Measurements from ENCODE around the gene UGT1A6. TPM values are rescaled to one million over a fixed set of nuclear protein-coding genes. Genes with fewer than 3 reads are reported as not detected.

Gene UGT1A6
- total RNA-seq, 2 experiments from 2014 or later, result not detected

DNA sequence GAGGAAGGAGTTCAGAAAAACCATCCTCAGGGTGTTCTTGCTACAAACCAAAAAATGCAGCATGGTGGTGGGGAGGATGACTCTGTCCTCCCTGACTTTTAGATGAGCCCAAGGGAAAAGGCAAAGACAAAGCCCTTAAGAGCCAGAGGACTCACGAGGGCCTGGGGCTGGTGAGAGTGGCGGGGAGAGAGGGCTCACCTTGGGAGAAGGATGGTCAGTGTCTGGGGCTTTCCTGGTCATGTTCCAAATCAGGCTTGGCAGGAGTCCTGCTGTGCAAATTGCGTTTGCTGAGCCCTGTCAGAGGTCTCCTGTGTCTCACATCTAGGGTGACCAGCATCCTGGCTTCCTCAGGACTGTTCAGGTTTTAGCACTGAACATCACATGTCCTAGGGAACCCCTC is 72.1 kb downstream of the UGT1A6 start:
- intact Hi-C loops (cut with micrococcal nuclease), result no loop called here
- no peak for DNase-seq
- H3K4me1 Mint-ChIP-seq (ENCODE audit: low read depth), result no peaks in the 10 kb centered on the region
- H3K4me3 Mint-ChIP-seq, result no peak overlapping the region
- no peak overlapping the region for H3K27ac Mint-ChIP-seq
- H3K27me3 Mint-ChIP-seq, result peaks cover 27% of the 10 kb centered on the region
- CTCF ChIA-PET, result no interaction called here
- no peaks in the 10 kb centered on the region for H3K9me3 Mint-ChIP-seq
- H3K36me3 Mint-ChIP-seq, result no peaks in the 10 kb centered on the region
- POLR2A ChIA-PET, result no interaction called here

DNA sequence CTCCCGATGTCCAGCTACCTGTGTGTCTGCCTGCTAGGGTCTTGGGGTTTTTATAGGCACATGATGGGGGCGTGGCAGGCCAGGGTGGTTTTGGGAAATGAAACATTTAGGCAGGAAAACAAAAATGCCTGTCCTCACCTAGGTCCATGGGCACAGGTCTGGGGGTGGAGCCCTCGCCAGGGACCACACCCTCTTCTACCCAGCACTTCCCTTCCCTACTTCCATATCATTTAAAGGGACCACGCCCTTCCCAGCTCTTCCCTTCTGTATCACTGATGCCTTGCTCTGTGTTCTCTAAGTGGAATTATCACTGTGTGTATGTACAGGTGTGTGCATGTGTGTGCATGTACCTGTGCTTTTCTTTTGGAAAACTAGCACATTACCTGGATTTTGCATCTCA is 73.7 kb downstream of the UGT1A6 start:
- POLR2A ChIA-PET, result no interaction called here
- Mint-ChIP-seq H3K4me1 (ENCODE audit: low read depth) (no peaks in the 10 kb centered on the region), H3K27ac (no peak overlapping the region), H3K4me3 (no peak overlapping the region), H3K9me3 (no peaks in the 10 kb centered on the region), H3K27me3 (peaks cover 27% of the 10 kb centered on the region), H3K36me3 (no peaks in the 10 kb centered on the region)
- intact Hi-C loops (cut with micrococcal nuclease), result no loop called here
- CTCF ChIA-PET, result no interaction called here
- DNase-seq, result no peak

DNA sequence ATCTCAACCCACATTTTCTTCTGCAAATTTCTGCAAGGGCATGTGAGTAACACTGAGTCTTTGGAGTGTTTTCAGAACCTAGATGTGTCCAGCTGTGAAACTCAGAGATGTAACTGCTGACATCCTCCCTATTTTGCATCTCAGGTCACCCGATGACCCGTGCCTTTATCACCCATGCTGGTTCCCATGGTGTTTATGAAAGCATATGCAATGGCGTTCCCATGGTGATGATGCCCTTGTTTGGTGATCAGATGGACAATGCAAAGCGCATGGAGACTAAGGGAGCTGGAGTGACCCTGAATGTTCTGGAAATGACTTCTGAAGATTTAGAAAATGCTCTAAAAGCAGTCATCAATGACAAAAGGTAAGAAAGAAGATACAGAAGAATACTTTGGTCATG is 75.4 kb downstream of the UGT1A6 start:
- ChIA-PET CTCF (no interaction called here), POLR2A (no interaction called here)
- H3K4me3 Mint-ChIP-seq, result no peak overlapping the region
- peaks cover 25% of the 10 kb centered on the region for H3K27me3 Mint-ChIP-seq
- DNase-seq, result no peak
- no peaks in the 10 kb centered on the region for H3K4me1 Mint-ChIP-seq (ENCODE audit: low read depth)
- intact Hi-C loops (cut with micrococcal nuclease), result no loop called here
- H3K27ac Mint-ChIP-seq, result no peak overlapping the region
- no peaks in the 10 kb centered on the region for H3K36me3 Mint-ChIP-seq
- no peaks in the 10 kb centered on the region for H3K9me3 Mint-ChIP-seq

- peaks cover 21% of the 10 kb centered on the region for H3K27me3 Mint-ChIP-seq
- H3K27ac Mint-ChIP-seq, result no peak overlapping the region
- intact Hi-C loops (cut with micrococcal nuclease), result no loop called here
- DNase-seq, result no peak
- ChIA-PET POLR2A (no interaction called here), CTCF (no interaction called here)
- H3K9me3 Mint-ChIP-seq, result no peaks in the 10 kb centered on the region
- H3K4me3 Mint-ChIP-seq, result no peak overlapping the region
- H3K36me3 Mint-ChIP-seq, result no peaks in the 10 kb centered on the region
- H3K4me1 Mint-ChIP-seq (ENCODE audit: low read depth), result no peaks in the 10 kb centered on the region
These were observed 76.6 kb downstream of the UGT1A6 start for GRCh38 chr2:233769260-233769659.

- POLR2A ChIA-PET, result no interaction called here
- intact Hi-C loops (cut with micrococcal nuclease), result no loop called here
- CTCF ChIA-PET, result no interaction called here
- H3K27ac Mint-ChIP-seq, result no peak overlapping the region
- H3K27me3 Mint-ChIP-seq, result peaks cover 16% of the 10 kb centered on the region
- peaks cover 16% of the 10 kb centered on the region for H3K9me3 Mint-ChIP-seq
- no peaks in the 10 kb centered on the region for H3K4me1 Mint-ChIP-seq (ENCODE audit: low read depth)
- H3K36me3 Mint-ChIP-seq, result no peaks in the 10 kb centered on the region
- H3K4me3 Mint-ChIP-seq, result no peak overlapping the region
- no peak for DNase-seq
These were observed 79.5 kb downstream of the UGT1A6 start for GRCh38 chr2:233772153-233772552.

DNA sequence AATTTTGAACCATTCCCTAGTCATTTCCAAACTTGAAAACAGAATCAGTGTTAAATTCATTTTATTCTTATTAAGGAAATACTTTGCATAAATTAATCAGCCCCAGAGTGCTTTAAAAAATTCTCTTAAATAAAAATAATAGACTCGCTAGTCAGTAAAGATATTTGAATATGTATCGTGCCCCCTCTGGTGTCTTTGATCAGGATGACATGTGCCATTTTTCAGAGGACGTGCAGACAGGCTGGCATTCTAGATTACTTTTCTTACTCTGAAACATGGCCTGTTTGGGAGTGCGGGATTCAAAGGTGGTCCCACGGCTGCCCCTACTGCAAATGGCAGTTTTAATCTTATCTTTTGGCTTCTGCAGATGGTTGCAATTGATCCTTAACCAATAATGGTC is 79.9 kb downstream of the UGT1A6 start:
- no peak for DNase-seq
- Mint-ChIP-seq H3K4me3 (no peak overlapping the region), H3K9me3 (peaks cover 18% of the 10 kb centered on the region), H3K27ac (no peak overlapping the region), H3K27me3 (peaks cover 17% of the 10 kb centered on the region), H3K36me3 (no peaks in the 10 kb centered on the region), H3K4me1 (ENCODE audit: low read depth) (no peaks in the 10 kb centered on the region)
- POLR2A ChIA-PET, result no interaction called here
- CTCF ChIA-PET, result no interaction called here
- intact Hi-C loops (cut with micrococcal nuclease), result no loop called here

GRCh38 chr2:233773854-233774253 is 81.2 kb downstream of the UGT1A6 start:
- H3K27me3 Mint-ChIP-seq, result peaks cover 18% of the 10 kb centered on the region
- no peaks in the 10 kb centered on the region for H3K36me3 Mint-ChIP-seq
- no peak overlapping the region for H3K4me3 Mint-ChIP-seq
- no peaks in the 10 kb centered on the region for H3K4me1 Mint-ChIP-seq (ENCODE audit: low read depth)
- no peak overlapping the region for H3K27ac Mint-ChIP-seq
- POLR2A ChIA-PET, result no interaction called here
- peaks cover 18% of the 10 kb centered on the region for H3K9me3 Mint-ChIP-seq
- CTCF ChIA-PET, result no interaction called here
- DNase-seq, result no peak
- intact Hi-C loops (cut with micrococcal nuclease), result no loop called here

DNA sequence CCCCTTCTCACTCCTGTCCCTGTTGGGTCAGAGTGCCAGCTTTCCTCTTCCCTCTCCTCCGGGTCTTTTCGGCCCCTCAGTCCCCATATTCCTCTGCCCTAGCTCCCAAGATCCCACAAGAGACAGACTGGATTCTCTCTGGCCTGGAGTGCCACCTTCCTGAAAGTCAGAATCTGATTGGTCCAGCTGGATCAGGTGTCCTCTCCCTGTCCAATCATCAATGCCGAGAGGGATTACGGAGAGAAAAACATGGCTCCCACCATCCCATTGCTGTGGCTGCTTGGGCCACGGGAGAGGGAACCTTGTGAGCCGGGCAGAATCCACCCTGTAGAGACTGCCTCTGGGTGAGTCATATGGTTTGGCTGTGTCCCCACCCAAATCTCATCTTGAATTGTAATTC is 82.7 kb downstream of the UGT1A6 start:
- CTCF ChIA-PET, result no interaction called here
- Mint-ChIP-seq H3K4me3 (no peak overlapping the region), H3K27ac (no peak overlapping the region), H3K9me3 (peaks cover 18% of the 10 kb centered on the region), H3K27me3 (peaks cover 19% of the 10 kb centered on the region), H3K36me3 (no peaks in the 10 kb centered on the region), H3K4me1 (ENCODE audit: low read depth) (no peaks in the 10 kb centered on the region)
- intact Hi-C loops (cut with micrococcal nuclease), result no loop called here
- POLR2A ChIA-PET, result no interaction called here
- no peak for DNase-seq

DNA sequence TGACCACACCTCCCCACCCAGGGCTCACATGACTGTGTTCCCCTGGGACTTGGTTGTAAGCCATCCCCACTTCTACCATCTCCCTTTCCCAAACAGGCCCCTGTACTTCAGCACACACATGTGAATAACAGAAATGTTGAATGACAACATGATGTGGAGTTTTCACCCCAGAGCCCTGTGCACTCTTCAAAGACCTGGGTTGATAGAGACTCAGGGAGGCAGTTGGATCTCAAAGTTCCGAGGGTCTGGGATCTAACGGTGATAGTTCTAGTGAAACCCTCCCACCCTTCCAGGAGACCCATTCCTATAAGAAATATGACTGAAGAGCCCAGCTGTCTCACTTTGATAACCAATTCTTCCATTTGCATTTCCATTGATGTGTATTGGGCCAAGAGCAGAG is 85.3 kb downstream of the UGT1A6 start, which contains the start of gene MROH2A:
TSS of gene MROH2A (plus strand) at position 301 of the 400 bp plus-strand sequence. CDS start 1,029 bp downstream, outside the sequence.
- POLR2A ChIA-PET, result no interaction called here

GRCh38 chr2:233779722-233780121 is 87.0 kb downstream of the UGT1A6 start:
- Mint-ChIP-seq H3K36me3 (no peaks in the 10 kb centered on the region), H3K27ac (no peak overlapping the region), H3K4me3 (no peak overlapping the region), H3K27me3 (peaks cover 26% of the 10 kb centered on the region), H3K9me3 (peaks cover 18% of the 10 kb centered on the region), H3K4me1 (ENCODE audit: low read depth) (no peaks in the 10 kb centered on the region)
- DNase-seq, result no peak
- ChIA-PET POLR2A (interaction anchor here (0.6 kb wide), 1 partner anchor 285 kb away, joined by 3 read pairs; no protein-coding TSS in a partner anchor), CTCF (no interaction called here)
- intact Hi-C loops (cut with micrococcal nuclease), result no loop called here

More for the DNA sequence above, 85.3 kb downstream of the UGT1A6 start, which contains the start of gene MROH2A:
- H3K27ac Mint-ChIP-seq, result no peak within 1 kb of the TSS
- CTCF ChIA-PET, result no interaction called here
- DNase-seq, result no peak
- peaks cover 18% of the 10 kb centered on the region for H3K9me3 Mint-ChIP-seq
- H3K4me3 Mint-ChIP-seq, result no peak within 1 kb of the TSS
- no peaks in the 10 kb centered on the region for H3K4me1 Mint-ChIP-seq (ENCODE audit: low read depth)
- intact Hi-C loops (cut with micrococcal nuclease), result no loop called here
- H3K27me3 Mint-ChIP-seq, result peaks cover 24% of the 10 kb centered on the region
- H3K36me3 Mint-ChIP-seq, result no peaks in the 10 kb centered on the region

GRCh38 chr2:233780771-233781170 is 88.1 kb downstream of the UGT1A6 start:
- peaks cover 13% of the 10 kb centered on the region for H3K9me3 Mint-ChIP-seq
- no peak overlapping the region for H3K4me3 Mint-ChIP-seq
- no peak overlapping the region for H3K27ac Mint-ChIP-seq
- POLR2A ChIA-PET, result no interaction called here
- no peaks in the 10 kb centered on the region for H3K4me1 Mint-ChIP-seq (ENCODE audit: low read depth)
- no peak for DNase-seq
- no peaks in the 10 kb centered on the region for H3K36me3 Mint-ChIP-seq
- H3K27me3 Mint-ChIP-seq, result peaks cover 29% of the 10 kb centered on the region
- intact Hi-C loops (cut with micrococcal nuclease), result no loop called here
- CTCF ChIA-PET, result no interaction called here

DNA sequence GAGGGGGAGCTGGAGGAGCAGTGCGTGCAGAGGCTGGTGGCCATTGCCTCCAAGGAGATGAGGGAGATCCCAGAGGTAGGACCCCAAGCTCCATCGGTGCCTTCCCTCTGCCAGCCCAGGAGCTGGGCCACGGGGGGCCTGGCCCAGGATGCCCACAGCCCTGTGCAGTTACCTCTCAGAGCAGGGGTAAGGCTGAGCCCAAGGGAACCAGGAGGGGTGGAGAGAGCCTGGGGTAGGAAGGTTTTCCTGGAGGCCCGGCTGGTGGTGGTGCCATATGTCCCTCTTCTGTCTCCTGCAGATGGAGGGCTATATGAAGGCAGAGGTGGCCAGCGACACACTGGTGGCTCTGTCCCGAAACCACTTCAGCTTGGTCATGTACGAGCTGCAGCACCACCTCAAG is 96.9 kb downstream of the UGT1A6 start:
- CTCF ChIA-PET, result no interaction called here
- no peaks in the 10 kb centered on the region for H3K36me3 Mint-ChIP-seq
- DNase-seq, result no peak

DNA sequence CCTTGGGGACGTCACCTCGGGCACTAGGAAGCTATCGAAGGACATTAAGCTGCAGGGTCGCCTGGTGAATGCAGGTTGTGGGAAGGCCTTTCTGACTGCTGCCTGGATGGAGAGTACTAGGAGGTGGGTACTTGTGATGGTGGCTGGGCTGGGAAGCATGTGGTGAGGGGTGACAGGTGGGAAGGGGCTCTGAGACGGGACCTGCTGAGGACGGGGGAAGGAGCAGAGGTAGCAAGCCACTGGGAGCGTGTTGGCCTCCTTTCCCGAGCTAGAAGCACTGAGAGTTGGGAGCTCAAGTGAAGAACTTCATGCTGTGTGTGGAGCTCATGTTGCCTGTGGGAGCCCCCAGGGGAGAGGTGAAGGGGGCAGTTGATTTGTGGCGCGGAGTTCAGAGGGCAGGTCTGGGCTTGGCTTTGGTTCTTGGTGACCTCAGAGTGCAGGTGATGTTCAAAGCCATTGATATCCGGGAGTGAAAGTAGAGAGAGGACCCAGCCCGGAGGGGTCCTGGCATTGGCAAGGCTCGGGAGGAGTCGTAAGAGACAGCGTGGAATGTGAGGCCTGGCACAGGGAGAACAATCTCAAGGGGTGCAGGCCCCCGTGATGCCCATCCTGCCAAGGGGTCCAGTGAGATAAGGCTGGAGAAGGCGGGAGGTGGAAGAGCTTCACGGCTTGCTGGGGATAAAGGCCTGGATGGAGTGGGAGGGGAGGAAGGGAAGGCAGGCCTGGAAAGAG is 98.6 kb downstream of the UGT1A6 start:
- ChIA-PET POLR2A (no interaction called here), CTCF (interaction anchor here (0.6 kb wide), 1 partner anchor 256 kb away, joined by 3 read pairs; no protein-coding TSS in a partner anchor)

More for the DNA sequence above, 96.9 kb downstream of the UGT1A6 start:
- Mint-ChIP-seq H3K9me3 (no peaks in the 10 kb centered on the region), H3K4me3 (no peak overlapping the region), H3K4me1 (ENCODE audit: low read depth) (no peaks in the 10 kb centered on the region), H3K27me3 (peaks cover 10% of the 10 kb centered on the region), H3K27ac (no peak overlapping the region)
- POLR2A ChIA-PET, result no interaction called here
- intact Hi-C loops (cut with micrococcal nuclease), result no loop called here

More for the DNA sequence above, 98.6 kb downstream of the UGT1A6 start:
- Mint-ChIP-seq H3K9me3 (no peaks in the 10 kb centered on the region), H3K36me3 (no peaks in the 10 kb centered on the region), H3K27me3 (peaks cover 2% of the 10 kb centered on the region), H3K4me1 (ENCODE audit: low read depth) (no peaks in the 10 kb centered on the region), H3K27ac (no peak overlapping the region), H3K4me3 (no peak overlapping the region)
- intact Hi-C loops (cut with micrococcal nuclease), result no loop called here
- no peak for DNase-seq

Measured in activated CD4-positive, alpha-beta memory T cell treated with anti-CD3 and anti-CD28 coated beads for 36 hours (primary cell).